Activated CD4-positive, alpha-beta T cell treated with anti-CD3 and anti-CD28 coated beads, Interleukin-2, amount 10 ng/mL, durations not matched to agents 7 days and 5 days (primary cell): ENCODE measurements around the gene EMC10. TPM values are rescaled to one million over a fixed set of nuclear protein-coding genes. Genes with fewer than 3 reads are reported as not detected.

Source experiments
- total RNA-seq, 2 experiments: library from RNA; stranded (reverse); gene quantifications; one replicate each; pipeline ENCODE4 v1.2.3, GENCODE V29; 2021

Gene EMC10
- total RNA-seq, 2 experiments from 2014 or later = 57.8 to 64.9 TPM

Other genes with a start within 250 kb of the EMC10 start
- 1 to 10 TPM; 3.4 to 4.1 TPM for gene KCNC3, start 147.1 kb upstream of the EMC10 start, total RNA-seq
- gene NAPSA, start 110.9 kb upstream of the EMC10 start, total RNA-seq = 1 to 10 TPM; 1.7 to 1.9 TPM
- gene NR1H2, start 100.0 kb upstream of the EMC10 start, total RNA-seq = 10 to 100 TPM; 55.2 to 62.2 TPM
- 100 to 1,000 TPM; 156 to 167 TPM for gene POLD1, start 92.2 kb upstream of the EMC10 start, total RNA-seq
- under 1 TPM; 0.48 to 0.50 TPM for gene SPIB, start 57.6 kb upstream of the EMC10 start, total RNA-seq
- not detected for gene MYBPC2, start 43.6 kb upstream of the EMC10 start, total RNA-seq
- not detected for gene GARIN5A, start 341 bp downstream of the EMC10 start, total RNA-seq
- 10 to 100 TPM; 35.7 to 42.0 TPM for gene JOSD2, start 34.7 kb downstream of the EMC10 start, total RNA-seq
- not detected for gene ASPDH, start 37.4 kb downstream of the EMC10 start, total RNA-seq
- not detected for gene LRRC4B, start 91.9 kb downstream of the EMC10 start, total RNA-seq
- gene SYT3, start 163.4 kb downstream of the EMC10 start, total RNA-seq = not detected
- not detected for gene C19orf81, start 172.9 kb downstream of the EMC10 start, total RNA-seq
- gene SHANK1, start 243.3 kb downstream of the EMC10 start, total RNA-seq = not detected
- gene CLEC11A, start 246.9 kb downstream of the EMC10 start, total RNA-seq = 1 to 10 TPM; 1.3 to 1.5 TPM